Esophagus muscularis mucosa (tissue), 4 donors: Measurements from ENCODE around the gene FNTB.

Experiments used
- EP300 ChIP-seq: sonication (generic); formaldehyde crosslinking; IDR thresholded peaks from one replicate; pipeline ENCODE4 v1.6.1; 2017; ENCODE audit warnings: antibody characterized with exemption
- POLR2A ChIP-seq: fragments of 450-650 bp; IDR thresholded peaks from one replicate; pipeline ENCODE4 v1.6.1; 2017; ENCODE audit warnings: antibody characterized with exemption, moderate library complexity, mild to moderate bottlenecking, low read depth
- POLR2AphosphoS5 ChIP-seq, 2 donors: sonication (generic); formaldehyde crosslinking; IDR thresholded peaks; one replicate each; pipeline ENCODE4 v1.6.1; 2017; ENCODE audit warnings: antibody characterized with exemption in 2 of 2
- TF ChIP-seq, protein P1 (sequence below), 3 experiments: fragments of 200-600 bp in 2 of 3; fragments of 450-650 bp in 1 of 3; sonication (generic) in 2 of 3; IDR thresholded peaks; one replicate each; pipeline ENCODE4 v1.5.1; 2017 to 2019; ENCODE audit warnings: antibody characterized with exemption in 3 of 3, mild to moderate bottlenecking in 2 of 3, moderate library complexity in 1 of 3

DNA sequence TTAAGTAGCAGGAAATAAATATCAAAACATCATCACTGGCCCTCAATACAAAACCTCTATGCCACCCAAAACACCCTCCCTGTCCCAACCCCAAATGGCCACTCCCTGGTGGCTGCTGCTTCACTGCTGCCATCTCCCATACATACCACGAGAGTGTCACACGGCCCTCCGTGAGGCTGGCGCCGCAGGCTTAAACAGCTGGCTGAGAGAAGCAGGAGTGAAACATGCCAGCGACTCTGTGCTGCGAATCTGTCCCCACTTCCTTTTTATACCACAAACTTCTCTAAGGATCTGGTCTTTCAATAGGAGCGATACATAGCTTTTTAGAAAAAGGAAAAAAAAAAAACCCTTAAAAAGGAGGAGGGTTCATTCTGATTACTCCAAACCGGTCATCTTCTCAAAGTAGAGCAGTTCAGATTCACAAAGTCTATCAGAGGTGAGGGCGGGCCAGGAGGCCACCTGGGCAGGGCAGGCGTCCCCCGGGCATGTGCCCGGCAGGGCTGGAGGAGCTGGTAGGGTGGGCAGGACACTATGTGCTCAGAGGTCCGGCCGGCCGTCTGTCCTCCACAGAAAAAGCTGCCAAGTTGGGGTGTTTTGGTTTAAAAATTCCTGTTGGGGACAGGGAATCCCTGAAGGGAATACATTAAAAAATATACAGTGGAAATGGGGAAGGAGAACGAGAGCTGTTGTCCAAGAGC lies 89.1 kb downstream of the FNTB start:
- no peak for TF ChIP-seq POLR2A
- TF ChIP-seq, protein P1, sequence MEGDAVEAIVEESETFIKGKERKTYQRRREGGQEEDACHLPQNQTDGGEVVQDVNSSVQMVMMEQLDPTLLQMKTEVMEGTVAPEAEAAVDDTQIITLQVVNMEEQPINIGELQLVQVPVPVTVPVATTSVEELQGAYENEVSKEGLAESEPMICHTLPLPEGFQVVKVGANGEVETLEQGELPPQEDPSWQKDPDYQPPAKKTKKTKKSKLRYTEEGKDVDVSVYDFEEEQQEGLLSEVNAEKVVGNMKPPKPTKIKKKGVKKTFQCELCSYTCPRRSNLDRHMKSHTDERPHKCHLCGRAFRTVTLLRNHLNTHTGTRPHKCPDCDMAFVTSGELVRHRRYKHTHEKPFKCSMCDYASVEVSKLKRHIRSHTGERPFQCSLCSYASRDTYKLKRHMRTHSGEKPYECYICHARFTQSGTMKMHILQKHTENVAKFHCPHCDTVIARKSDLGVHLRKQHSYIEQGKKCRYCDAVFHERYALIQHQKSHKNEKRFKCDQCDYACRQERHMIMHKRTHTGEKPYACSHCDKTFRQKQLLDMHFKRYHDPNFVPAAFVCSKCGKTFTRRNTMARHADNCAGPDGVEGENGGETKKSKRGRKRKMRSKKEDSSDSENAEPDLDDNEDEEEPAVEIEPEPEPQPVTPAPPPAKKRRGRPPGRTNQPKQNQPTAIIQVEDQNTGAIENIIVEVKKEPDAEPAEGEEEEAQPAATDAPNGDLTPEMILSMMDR (IDR thresholded peaks at IDR 0.05), result no peak
- no peak for TF ChIP-seq EP300
- no peak for TF ChIP-seq POLR2AphosphoS5 (IDR thresholded peaks at IDR 0.05)
